HT-29 (cell line): ENCODE measurements around the gene PDE8B. TPM values are rescaled to one million over a fixed set of nuclear protein-coding genes. Genes with fewer than 3 reads are reported as not detected.
"Not testable (repeated sequence)": the region's sequence is repeated elsewhere in the genome, so short reads cannot be mapped to it uniquely, and the experiment has no call there.

Experiments used
- DNase-seq: peaks from one replicate; pipeline ENCODE4 v3.0.0-alpha.2; 2015; ENCODE audit warnings: low spot score
- total RNA-seq: library from RNA; depleted of rRNA; stranded (reverse); fragments of >200 nt; shearing (Covaris generic); gene quantifications from 2 replicates; pipeline ENCODE4 v1.2.3, GENCODE V29; 2014; rRNA removed

PDE8B gene
- total RNA-seq, 1 experiment from 2014 or later, result not detected

- DNase-seq, result no peak
Measured at GRCh38 chr5:77431286-77431685, 220.8 kb downstream of the PDE8B start.

- no peak for DNase-seq
Measured at GRCh38 chr5:77431719-77432118, 221.2 kb downstream of the PDE8B start.

- DNase-seq, result peak; percentile 7
Measured at GRCh38 chr5:77437194-77437593, 226.7 kb downstream of the PDE8B start.

- DNase-seq, result no peak
Measured at GRCh38 chr5:77438071-77438470, 227.6 kb downstream of the PDE8B start.

- DNase-seq, result no peak
Measured at GRCh38 chr5:77443670-77444069, 233.2 kb downstream of the PDE8B start.

GRCh38 chr5:77444356-77444755 lies 233.9 kb downstream of the PDE8B start:
- DNase-seq, result no peak

GRCh38 chr5:77448831-77449230 lies 238.4 kb downstream of the PDE8B start:
- no peak for DNase-seq

- no peak for DNase-seq
Measured at GRCh38 chr5:77449277-77449676, 238.8 kb downstream of the PDE8B start.

GRCh38 chr5:77449981-77450380 lies 239.5 kb downstream of the PDE8B start:
- DNase-seq, result no peak

- DNase-seq, result no peak
Measured at GRCh38 chr5:77452351-77452750, 241.9 kb downstream of the PDE8B start.

- no peak for DNase-seq
Measured at GRCh38 chr5:77454123-77454522, 243.6 kb downstream of the PDE8B start.

- DNase-seq, result no peak
Measured at GRCh38 chr5:77461287-77461686, 250.8 kb downstream of the PDE8B start.

GRCh38 chr5:77463905-77464304 lies 253.4 kb downstream of the PDE8B start:
- no peak for DNase-seq

- DNase-seq, result not testable (repeated sequence)
Measured at GRCh38 chr5:77468875-77469274, 258.4 kb downstream of the PDE8B start.

GRCh38 chr5:77475041-77475440 lies 264.6 kb downstream of the PDE8B start:
- DNase-seq, result not testable (repeated sequence)

Other genes starting within 250 kb of the PDE8B start
- 28.1 and 37.5 TPM in 2 replicates for gene AGGF1, start 180.3 kb upstream of the PDE8B start, total RNA-seq
- gene ZBED3, start 123.4 kb upstream of the PDE8B start, total RNA-seq, result 2.6 and 3.6 TPM in 2 replicates